Thoracic aorta endothelial cell (primary cell): Measurements from ENCODE around the gene ZNF746. TPM values are rescaled to one million over a fixed set of nuclear protein-coding genes. Genes with fewer than 3 reads are reported as not detected.

Source experiments
- total RNA-seq: library from RNA; depleted of rRNA; stranded (reverse); fragments of >200 nt; gene quantifications from 2 replicates; pipeline ENCODE4 v1.2.3, GENCODE V29; 2012

The ZNF746 gene
- total RNA-seq: 20.1 and 22.5 TPM in 2 replicates

GRCh38 chr7:149497467-149498261, at the start of gene ZNF746:
ZNF746 (minus strand) TSS chr7:149497809; CDS start chr7:149497536, 273 bp downstream.

GRCh38 chr7:149460493-149461277, 36.9 kb downstream of the ZNF746 start, which contains the start of gene ZNF777:
ZNF777 (minus strand) TSS chr7:149461062; CDS start chr7:149456022, 5,040 bp downstream.

Other genes starting within 250 kb of the ZNF746 start
- 6.6 and 7.2 TPM in 2 replicates for gene ZNF783, start 235.6 kb downstream of the ZNF746 start, total RNA-seq
- 7.4 and 9.4 TPM in 2 replicates for gene ZNF777, start 36.7 kb downstream of the ZNF746 start, total RNA-seq